Measurements from ENCODE around the gene SRRM1. TPM values are rescaled to one million over a fixed set of nuclear protein-coding genes. Genes with fewer than 3 reads are reported as not detected.

Gene SRRM1
- total and polyA plus RNA-seq, 2 of the 8 experiments (the other 6 are each of a cell fraction or from before 2014, with no cell fraction given): 77.1 to 255 TPM

GRCh38 chr1:24683713-24684162 lies 40.6 kb downstream of the SRRM1 start:
- FAIRE-seq: no peak
- H3K4me2 ChIP-seq (ENCODE audit: insufficient read depth in 1 of 2, low read depth in 2 of 2, low read length in 2 of 2): no peak overlapping the region

More at GRCh38 chr1:24683713-24684162, 40.6 kb downstream of the SRRM1 start:
- peaks cover 0 to 2% (median under 1%) of the 10 kb centered on the region in 4 experiments; a peak in 2 of 7 replicates for H3K4me1 ChIP-seq (replicated peaks in 1 of 4; ENCODE audit: control insufficient read depth in 3 of 4, insufficient read depth in 4 of 4, low read length in 3 of 4)
- no peak overlapping the region for H4K5ac ChIP-seq (ENCODE audit: insufficient read length, low read depth, low read length)
- H2BK20ac ChIP-seq (ENCODE audit: low read length): no peak overlapping the region
- H3K27me3 ChIP-seq (replicated peaks in 1 of 4; ENCODE audit: control insufficient read depth in 3 of 4, extremely low read depth in 1 of 4, insufficient read depth in 3 of 4, low read length in 3 of 4): no peaks in the 10 kb centered on the region
- WGBS, 2 experiments (ENCODE audit: extremely low coverage in 1 of 2, insufficient coverage in 1 of 2, insufficient read length in 1 of 2, insufficient replicate concordance in 2 of 2, low coverage in 1 of 2, low lambda C conversion rate in 2 of 2, missing lambda C conversion rate in 1 of 2): 95% methylated on average over 5 of the region's 6 CpGs; no CpG with 5 or more reads in 1 of the 2 experiments
- no peak overlapping the region for H3K4ac ChIP-seq (replicated peaks; ENCODE audit: insufficient read length, low read depth, low read length)
- no peak overlapping the region for H3K27ac ChIP-seq (ENCODE audit: low read depth, low read length)
- no peak overlapping the region for H4K8ac ChIP-seq (ENCODE audit: extremely low read depth, insufficient read depth, low read length)
- H3K23ac ChIP-seq (ENCODE audit: insufficient read length): no peak overlapping the region
- H4K91ac ChIP-seq (replicated peaks; ENCODE audit: insufficient read length, low read length): no peak overlapping the region
- peaks cover 0 to 2% of the 10 kb centered on the region in 2 experiments for H4K20me1 ChIP-seq (replicated peaks in 1 of 2; ENCODE audit: control insufficient read depth in 1 of 2, insufficient read depth in 2 of 2, low read length in 2 of 2)
- TF ChIP-seq RBBP5 (IDR thresholded peaks at IDR 0.05; ENCODE audit: borderline replicate concordance, low read depth, low read length): no peak
- TF ChIP-seq SP1 (IDR thresholded peaks at IDR 0.05; ENCODE audit: low read depth, low read length): no peak
- no peak for TF ChIP-seq CTBP2 (IDR thresholded peaks at IDR 0.05; ENCODE audit: borderline replicate concordance, insufficient read depth, insufficient read length, low read length)
- no peak for TF ChIP-seq KDM5A (IDR thresholded peaks at IDR 0.05; ENCODE audit: low read length)
- TF ChIP-seq E2F6 (IDR thresholded peaks at IDR 0.05): no peak
- no peak for TF ChIP-seq KDM4A (IDR thresholded peaks at IDR 0.05; ENCODE audit: low read depth, low read length, severe bottlenecking)
- H3K9ac ChIP-seq (replicated peaks in 1 of 4; ENCODE audit: extremely low read depth in 1 of 4, low read depth in 3 of 4, low read length in 3 of 4): no peak overlapping the region
- POLR2A ChIA-PET (ENCODE audit: partially characterized antibody): interaction anchor here (1.0 to 2.3 kb wide), 4 partner anchors 13 to 178 kb away, joined by 4 to 8 read pairs (median 4); no protein-coding TSS in a partner anchor
- H3K23me2 ChIP-seq (ENCODE audit: low read depth, low read length): no peaks in the 10 kb centered on the region
- H3K36me3 ChIP-seq (ENCODE audit: control insufficient read depth in 2 of 4, insufficient read depth in 4 of 4, low read length in 3 of 4): no peaks in the 10 kb centered on the region
- H2BK120ac ChIP-seq (replicated peaks; ENCODE audit: low read depth, low read length): no peak overlapping the region
- H3K14ac ChIP-seq (ENCODE audit: insufficient read length): no peak overlapping the region
- H3K56ac ChIP-seq (replicated peaks; ENCODE audit: insufficient read length, low read depth, low read length): no peak overlapping the region
- H3K79me2 ChIP-seq (ENCODE audit: control insufficient read depth in 1 of 2, insufficient read depth in 2 of 2, low read length in 2 of 2): no peaks in the 10 kb centered on the region
- H2BK15ac ChIP-seq (ENCODE audit: low read length): no peak overlapping the region
- H2AK5ac ChIP-seq (ENCODE audit: low read depth, low read length): no peak overlapping the region
- H3K4me3 ChIP-seq (ENCODE audit: extremely low read depth in 1 of 4, insufficient read depth in 2 of 4, low read depth in 3 of 4, low read length in 4 of 4): no peak overlapping the region
- no peak for DNase-seq (ENCODE audit: low read depth in 1 of 2, low spot score in 2 of 2)
- H3K9me3 ChIP-seq (ENCODE audit: insufficient read depth in 2 of 2, low read depth in 1 of 2, low read length in 1 of 2): no peaks in the 10 kb centered on the region
- CTCF ChIA-PET (ENCODE audit: partially characterized antibody): interaction anchor here (0.6 to 14.7 kb wide), 9 partner anchors 8 to 1461 kb away, joined by 3 to 247 read pairs (median 5); no protein-coding TSS in a partner anchor
- no peak overlapping the region for H2BK12ac ChIP-seq (ENCODE audit: low read depth, low read length)
- H2AFZ ChIP-seq (ENCODE audit: low read length): no peak overlapping the region
- no peak overlapping the region for H2BK5ac ChIP-seq (ENCODE audit: low read depth, low read length)
- H3K18ac ChIP-seq (ENCODE audit: extremely low read depth, low read length): no peak overlapping the region
- H3K79me1 ChIP-seq (ENCODE audit: low read depth, low read length): no peaks in the 10 kb centered on the region

All from H1 (cell line).